ENCODE data around the gene TSPEAR. TPM values are rescaled to one million over a fixed set of nuclear protein-coding genes. Genes with fewer than 3 reads are reported as not detected.

TSPEAR gene
- total and polyA plus RNA-seq, 11 donors = 0.01 to 2.6 (median 0.71) TPM; not detected in 2

DNA sequence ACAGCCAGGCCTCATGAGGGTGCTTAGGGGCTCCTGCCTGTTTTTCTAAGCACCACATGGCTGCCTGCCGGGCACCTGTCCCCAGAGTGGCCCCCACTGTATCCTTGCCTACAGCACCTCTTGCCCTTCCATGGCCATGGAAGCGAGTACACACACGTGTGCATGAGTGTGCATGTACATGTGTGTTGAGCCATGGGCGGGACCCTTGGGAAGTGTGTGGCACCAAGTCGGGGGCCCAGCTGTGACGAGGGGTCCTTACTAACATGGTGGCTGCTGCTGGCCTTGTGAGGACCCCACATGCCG, 197.2 kb downstream of the TSPEAR start:
- no peaks in the 10 kb centered on the region for H3K9me3 ChIP-seq
- no peaks in the 10 kb centered on the region for H3K36me3 ChIP-seq
- ATAC-seq = no peak
- no peak overlapping the region for H3K27ac ChIP-seq
- TF ChIP-seq, protein P1, sequence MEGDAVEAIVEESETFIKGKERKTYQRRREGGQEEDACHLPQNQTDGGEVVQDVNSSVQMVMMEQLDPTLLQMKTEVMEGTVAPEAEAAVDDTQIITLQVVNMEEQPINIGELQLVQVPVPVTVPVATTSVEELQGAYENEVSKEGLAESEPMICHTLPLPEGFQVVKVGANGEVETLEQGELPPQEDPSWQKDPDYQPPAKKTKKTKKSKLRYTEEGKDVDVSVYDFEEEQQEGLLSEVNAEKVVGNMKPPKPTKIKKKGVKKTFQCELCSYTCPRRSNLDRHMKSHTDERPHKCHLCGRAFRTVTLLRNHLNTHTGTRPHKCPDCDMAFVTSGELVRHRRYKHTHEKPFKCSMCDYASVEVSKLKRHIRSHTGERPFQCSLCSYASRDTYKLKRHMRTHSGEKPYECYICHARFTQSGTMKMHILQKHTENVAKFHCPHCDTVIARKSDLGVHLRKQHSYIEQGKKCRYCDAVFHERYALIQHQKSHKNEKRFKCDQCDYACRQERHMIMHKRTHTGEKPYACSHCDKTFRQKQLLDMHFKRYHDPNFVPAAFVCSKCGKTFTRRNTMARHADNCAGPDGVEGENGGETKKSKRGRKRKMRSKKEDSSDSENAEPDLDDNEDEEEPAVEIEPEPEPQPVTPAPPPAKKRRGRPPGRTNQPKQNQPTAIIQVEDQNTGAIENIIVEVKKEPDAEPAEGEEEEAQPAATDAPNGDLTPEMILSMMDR (IDR thresholded peaks at IDR 0.05) = no peak
- TF ChIP-seq POLR2A (IDR thresholded peaks at IDR 0.05) = no peak
- intact Hi-C loops (cut with DNase I) = loop anchor here in 9 of 10 donors (5.0 to 10.0 kb wide), 6 partner anchors 221 to 418 kb away; no protein-coding TSS in a partner anchor
- DNase-seq = peak in 1 of 5 donors; percentile 50
- H3K27me3 ChIP-seq = peaks cover 0 to 18% (median 0%) of the 10 kb centered on the region in 9 donors
- peaks cover 0 to 12% (median 0%) of the 10 kb centered on the region in 12 donors for H3K4me1 ChIP-seq
- 89 to 94% (median 91%) methylated on average over 7 of the region's 7 CpGs for WGBS, 4 donors
- no peak overlapping the region for H3K4me3 ChIP-seq

DNA sequence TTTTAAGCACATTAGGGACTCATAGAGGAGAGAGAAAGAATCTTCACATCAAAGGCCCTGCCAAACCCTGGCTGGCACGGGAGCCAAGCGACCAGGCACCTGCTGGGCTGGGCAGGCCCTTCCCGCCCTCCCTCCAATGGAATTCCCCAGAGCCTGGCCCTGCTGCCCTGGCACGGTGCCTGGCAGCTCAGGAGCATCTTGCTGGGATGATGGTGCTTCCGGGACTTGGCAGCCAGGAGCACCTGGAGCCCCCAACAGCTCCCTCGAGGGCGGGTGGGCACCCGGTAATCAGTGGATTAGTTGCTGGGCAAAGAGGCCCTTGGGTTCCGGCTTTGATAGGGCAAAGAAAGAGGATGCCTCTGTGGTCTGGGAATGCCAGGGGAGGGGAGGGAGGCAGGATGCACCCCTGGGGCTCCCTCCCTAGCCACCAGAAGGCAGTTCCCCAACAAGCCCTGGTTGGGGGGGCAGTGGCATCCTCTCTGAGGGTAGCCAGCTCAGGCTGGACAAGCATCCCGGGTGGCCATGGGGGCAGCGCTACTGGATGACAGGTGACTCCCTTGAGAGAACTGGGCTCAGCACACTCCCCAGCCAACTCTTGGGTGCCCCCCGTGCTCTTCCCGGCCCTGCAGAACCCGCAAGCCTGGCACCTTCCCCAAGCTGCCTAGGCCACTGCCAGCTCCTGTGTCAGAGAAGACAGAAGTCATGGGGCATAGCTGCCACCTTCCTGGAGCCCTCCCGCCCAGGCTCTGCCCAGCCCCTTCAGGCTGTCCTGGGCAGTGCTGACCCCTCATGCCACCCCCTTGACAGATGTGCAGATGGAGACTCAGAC, 197.8 kb downstream of the TSPEAR start:
- H3K9me3 ChIP-seq = no peaks in the 10 kb centered on the region
- H3K4me3 ChIP-seq = no peak overlapping the region
- DNase-seq = peak in 3 of 5 donors; percentile 19 to 47 (median 26)
- H3K27ac ChIP-seq = no peak overlapping the region
- H3K36me3 ChIP-seq = no peaks in the 10 kb centered on the region
- peaks cover 0 to 16% (median 0%) of the 10 kb centered on the region in 9 donors for H3K27me3 ChIP-seq
- 56 to 96% (median 67%) methylated on average over 8 to 15 of the region's 15 CpGs for WGBS, 4 donors
- ATAC-seq = no peak
- peaks cover 0 to 14% (median 0%) of the 10 kb centered on the region in 12 donors for H3K4me1 ChIP-seq
- TF ChIP-seq POLR2A (IDR thresholded peaks at IDR 0.05) = no peak
- TF ChIP-seq, protein P1 (IDR thresholded peaks at IDR 0.05) = no peak
- intact Hi-C loops (cut with DNase I) = loop anchor here in 9 of 10 donors (5.0 to 10.0 kb wide), 6 partner anchors 221 to 419 kb away; no protein-coding TSS in a partner anchor

DNA sequence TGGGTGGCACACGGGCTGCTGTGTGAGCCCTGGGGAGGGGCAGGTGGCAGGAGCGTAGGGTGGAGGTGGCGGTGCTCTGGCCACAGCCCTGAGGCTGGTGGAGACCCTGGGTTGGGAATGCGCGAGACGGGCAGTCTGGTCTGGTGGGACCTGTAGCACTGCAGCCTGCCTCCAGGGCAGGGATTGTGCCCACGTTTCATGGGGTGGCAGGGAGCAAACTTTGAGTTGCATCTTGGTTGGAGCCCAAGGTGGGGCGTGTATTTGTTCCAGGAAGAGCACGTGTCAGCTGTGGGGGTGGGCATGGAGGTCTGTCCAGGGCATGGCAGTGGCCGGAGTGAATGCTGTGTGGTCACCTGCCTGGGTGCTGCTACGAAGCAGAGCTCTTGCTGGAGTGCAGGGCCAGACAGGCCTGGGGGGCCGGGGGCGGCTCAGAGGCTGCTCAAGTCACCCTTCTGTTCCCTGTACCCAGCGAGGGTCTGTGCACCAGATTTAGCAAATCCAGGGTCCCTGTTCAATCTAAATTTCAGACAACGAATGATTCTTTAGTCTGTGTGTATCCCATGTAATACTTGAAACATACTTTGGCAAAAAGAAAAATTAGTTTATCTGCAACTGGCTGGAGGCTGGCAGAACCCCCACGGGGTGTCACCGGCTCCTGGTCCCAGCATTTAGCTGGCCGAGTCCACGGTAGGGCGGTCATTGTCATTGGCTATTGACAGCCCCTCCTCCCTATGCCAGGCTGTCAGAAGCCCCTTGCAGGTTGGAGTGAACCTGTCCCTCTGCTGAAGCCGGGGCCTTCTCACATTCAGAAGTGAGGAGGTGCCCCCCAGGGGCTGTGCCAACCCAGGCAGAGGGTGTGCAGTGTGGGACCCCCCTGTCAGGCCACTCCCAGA, 198.6 kb downstream of the TSPEAR start:
- no peak for ATAC-seq
- no peaks in the 10 kb centered on the region for H3K9me3 ChIP-seq
- no peaks in the 10 kb centered on the region for H3K36me3 ChIP-seq
- TF ChIP-seq POLR2A (IDR thresholded peaks at IDR 0.05) = no peak
- TF ChIP-seq, protein P1 (IDR thresholded peaks at IDR 0.05) = no peak
- no peak overlapping the region for H3K4me3 ChIP-seq
- peaks cover 0 to 19% (median 0%) of the 10 kb centered on the region in 9 donors for H3K27me3 ChIP-seq
- intact Hi-C loops (cut with DNase I) = loop anchor here in 9 of 10 donors (5.0 to 10.0 kb wide), 6 partner anchors 222 to 420 kb away; no protein-coding TSS in a partner anchor
- no peak overlapping the region for H3K27ac ChIP-seq
- DNase-seq = peak in 2 of 5 donors; percentile 19 to 54
- 78 to 83% (median 78%) methylated on average over 18 to 21 of the region's 21 CpGs for WGBS, 4 donors
- peaks cover 0 to 14% (median 0%) of the 10 kb centered on the region in 12 donors for H3K4me1 ChIP-seq
